GM19463 (cell line): ENCODE data around the gene PDIA5.

Source experiments
- ATAC-seq: cut with Tn5 transposase; IDR thresholded peaks from one replicate; pipeline ENCODE4 v1.9.1; 2021; ENCODE audit warnings: mild to moderate bottlenecking, moderate library complexity; ENCODE audit not compliant: unreplicated experiment

PDIA5 gene

DNA sequence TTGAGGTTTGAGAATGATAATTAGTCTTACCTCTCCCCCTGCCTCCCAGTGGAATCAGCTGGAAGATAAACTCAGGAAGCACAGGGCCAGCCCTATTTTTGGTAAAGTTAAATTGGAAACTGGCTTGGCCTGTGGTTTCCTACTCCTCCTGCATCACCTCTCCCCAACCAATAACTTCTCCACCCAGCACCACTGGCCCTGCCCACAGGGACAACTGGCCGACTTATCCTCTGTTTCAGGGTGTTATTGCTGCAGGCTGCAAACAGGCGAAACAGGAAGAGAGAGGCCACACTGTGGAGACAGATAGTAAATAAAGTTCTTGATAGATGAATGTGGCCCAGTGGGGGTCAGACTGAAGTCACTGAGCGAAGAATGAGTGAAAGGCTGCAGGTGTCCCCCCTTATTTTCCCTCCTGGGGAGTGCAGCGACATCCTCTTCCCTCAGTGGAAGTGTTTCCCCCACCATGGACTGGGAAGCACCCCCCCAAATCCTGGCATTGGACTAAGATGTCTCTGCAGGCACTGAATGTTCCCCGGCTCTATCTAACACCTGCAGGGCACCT lies 47.1 kb downstream of the PDIA5 start:
- ATAC-seq = no peak

GRCh38 chr3:123116116-123116515 lies 49.3 kb downstream of the PDIA5 start:
- no peak for ATAC-seq

- ATAC-seq = no peak
These were observed 52.6 kb downstream of the PDIA5 start for GRCh38 chr3:123119388-123119787.

- no peak for ATAC-seq
These were observed 53.0 kb downstream of the PDIA5 start for GRCh38 chr3:123119802-123120201.

DNA sequence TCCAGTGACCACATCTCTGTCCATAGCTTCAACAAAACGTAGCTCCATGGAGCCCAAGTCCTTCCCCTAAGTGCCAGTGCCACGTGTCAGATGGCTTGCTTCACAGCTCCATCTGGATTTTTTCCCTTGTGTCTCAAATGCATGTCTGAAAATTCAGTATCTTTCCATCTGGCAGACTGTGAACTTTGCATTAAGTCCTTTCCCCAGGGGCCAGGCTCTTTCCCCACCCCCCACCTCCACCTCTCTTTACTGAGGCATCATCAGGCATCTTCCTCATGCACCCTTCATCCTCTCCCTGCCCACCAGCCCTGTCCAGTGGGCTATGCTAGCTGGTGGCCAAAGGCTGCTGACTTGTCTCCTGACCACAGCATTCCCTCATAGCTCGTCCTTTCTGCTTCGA lies 53.7 kb downstream of the PDIA5 start:
- no peak for ATAC-seq

- ATAC-seq = no peak
These were observed 55.2 kb downstream of the PDIA5 start for GRCh38 chr3:123122057-123122456.

DNA sequence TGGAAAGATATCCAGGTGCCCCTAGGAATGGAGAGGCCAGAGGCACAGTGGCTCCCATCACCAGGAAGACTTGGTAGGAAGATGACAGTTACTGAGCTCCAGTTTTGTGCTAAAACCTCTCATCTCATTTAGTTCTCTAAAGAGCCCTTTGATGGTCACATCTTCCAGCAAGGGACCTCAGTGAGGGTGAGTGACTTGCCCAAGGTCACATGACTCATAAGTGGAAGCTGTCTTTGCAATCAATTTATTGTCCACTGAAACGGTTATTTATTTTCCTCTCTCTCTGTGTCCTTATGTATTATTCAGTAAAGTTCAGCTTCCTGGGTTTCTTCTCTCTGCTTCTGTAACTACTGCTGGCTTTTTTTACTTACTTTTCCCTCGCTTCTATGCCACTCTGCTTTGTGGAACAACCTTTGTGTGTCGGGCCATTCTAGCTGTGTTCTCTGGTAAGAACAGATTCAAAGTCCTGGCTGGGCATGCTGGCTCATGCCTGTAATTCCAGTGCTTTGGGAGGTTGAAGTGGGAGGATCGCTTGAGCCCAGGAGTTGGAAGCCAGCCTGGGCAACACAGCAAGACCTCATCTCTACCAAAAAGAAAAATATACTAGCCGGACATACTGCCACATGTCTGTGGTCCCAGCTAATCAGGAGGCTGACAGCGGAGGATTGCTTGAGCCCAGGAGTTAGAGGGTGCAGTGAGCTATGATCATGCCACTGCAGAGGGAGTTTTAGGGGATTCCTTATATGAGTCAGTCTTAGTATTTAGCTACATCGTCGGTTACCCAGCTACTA lies 55.9 kb downstream of the PDIA5 start:
- no peak for ATAC-seq

DNA sequence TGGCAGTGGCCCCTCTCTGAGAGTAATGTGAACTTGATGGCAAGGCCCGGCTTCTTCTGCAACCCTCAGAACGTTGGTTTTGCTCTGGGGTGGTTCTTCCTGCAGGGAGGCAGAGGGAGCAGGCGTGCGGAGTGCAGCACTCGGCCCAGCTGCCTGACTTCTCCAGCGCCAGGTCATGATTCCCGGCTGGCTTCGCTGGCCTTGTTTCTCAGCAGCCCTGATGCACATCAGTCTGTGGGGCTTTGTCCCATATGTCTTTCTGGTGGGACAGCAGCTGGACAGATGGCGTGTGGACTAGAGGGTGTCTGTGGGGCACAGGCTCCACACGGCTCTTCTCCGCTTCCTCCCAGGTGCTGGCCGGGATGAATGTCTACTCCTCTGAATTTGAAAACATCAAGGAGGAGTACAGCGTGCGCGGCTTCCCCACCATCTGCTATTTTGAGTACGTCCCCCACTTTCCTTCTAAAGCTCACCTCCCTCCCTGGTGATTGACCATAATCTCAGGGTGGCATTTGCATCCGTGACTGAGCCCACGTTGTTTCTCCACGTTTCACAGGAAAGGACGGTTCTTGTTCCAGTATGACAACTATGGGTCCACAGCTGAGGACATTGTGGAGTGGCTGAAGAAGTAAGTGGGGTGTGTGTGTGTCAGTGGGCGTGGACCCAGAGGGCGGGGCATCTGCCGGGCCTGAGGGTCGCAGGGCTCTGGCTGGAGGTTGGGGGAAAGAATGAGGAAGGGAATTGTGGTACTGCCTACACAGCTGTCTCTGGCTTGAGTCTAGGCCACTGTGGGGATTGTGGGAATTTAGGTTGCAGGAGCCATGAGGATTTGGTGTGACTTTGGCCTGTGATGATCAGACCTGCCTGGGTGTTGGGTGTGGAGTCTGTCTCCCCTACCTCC lies 57.1 kb downstream of the PDIA5 start:
- ATAC-seq = no peak

- ATAC-seq = no peak
These were observed 58.1 kb downstream of the PDIA5 start for GRCh38 chr3:123124971-123125370.

- no peak for ATAC-seq
These were observed 59.2 kb downstream of the PDIA5 start for GRCh38 chr3:123126031-123126430.

- no peak for ATAC-seq
These were observed 59.8 kb downstream of the PDIA5 start for GRCh38 chr3:123126653-123127052.

GRCh38 chr3:123129092-123129491 lies 62.3 kb downstream of the PDIA5 start:
- ATAC-seq = no peak

DNA sequence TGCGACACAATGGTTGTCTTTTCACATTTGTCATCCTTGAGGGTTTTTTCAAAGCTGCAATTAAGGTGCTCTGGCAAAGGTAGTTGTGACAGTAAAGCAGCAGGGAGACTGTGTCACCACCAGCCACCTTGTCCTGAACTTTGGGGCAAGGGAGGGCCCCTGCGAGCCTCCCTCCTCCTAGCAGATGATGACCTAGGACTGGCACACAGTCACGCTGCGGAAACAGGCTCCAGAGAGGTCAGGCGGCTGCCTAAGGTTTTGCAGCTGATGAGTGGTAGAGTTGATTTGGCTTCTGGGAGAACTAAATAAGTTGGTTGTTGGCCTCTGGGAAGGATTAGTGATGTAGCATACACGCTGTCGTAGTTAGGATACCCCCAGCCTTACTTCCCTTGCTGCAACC lies 62.7 kb downstream of the PDIA5 start:
- no peak for ATAC-seq

- no peak for ATAC-seq
These were observed 63.4 kb downstream of the PDIA5 start for GRCh38 chr3:123130079-123130750.

- no peak for ATAC-seq
These were observed 67.8 kb downstream of the PDIA5 start for GRCh38 chr3:123134671-123135070.

- no peak for ATAC-seq
These were observed 70.2 kb downstream of the PDIA5 start for GRCh38 chr3:123137001-123137400.

DNA sequence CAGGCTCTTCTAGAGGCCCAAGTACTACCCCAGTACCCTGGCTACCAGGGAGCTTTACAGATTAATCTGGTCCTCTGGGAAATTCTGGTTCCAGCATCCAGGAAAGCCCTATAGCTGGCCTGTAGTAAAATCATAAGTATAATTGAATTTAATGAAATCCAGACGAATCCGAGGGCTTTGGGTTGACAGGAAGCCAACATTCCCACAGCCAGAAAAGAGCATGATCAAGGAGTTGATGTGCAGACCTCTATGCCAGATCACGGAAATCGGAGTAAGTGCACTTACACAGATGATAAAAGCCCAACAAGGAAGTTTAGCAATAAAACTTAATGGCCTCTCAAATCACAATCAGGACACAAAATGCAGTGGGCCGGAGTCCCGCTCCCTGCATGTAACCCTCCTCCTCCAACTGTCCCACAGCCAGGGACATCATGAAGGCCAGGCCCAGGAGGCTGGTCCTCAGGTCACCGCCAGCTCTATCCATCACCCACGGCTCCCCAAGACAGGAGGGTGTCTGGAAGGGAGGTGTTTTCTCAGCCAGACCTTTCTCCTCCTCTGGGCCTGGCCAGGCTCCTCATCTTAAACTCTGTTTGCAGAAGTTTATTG lies 72.1 kb downstream of the PDIA5 start:
- ATAC-seq = no peak

- no peak for ATAC-seq
These were observed 72.7 kb downstream of the PDIA5 start for GRCh38 chr3:123139522-123139921.

DNA sequence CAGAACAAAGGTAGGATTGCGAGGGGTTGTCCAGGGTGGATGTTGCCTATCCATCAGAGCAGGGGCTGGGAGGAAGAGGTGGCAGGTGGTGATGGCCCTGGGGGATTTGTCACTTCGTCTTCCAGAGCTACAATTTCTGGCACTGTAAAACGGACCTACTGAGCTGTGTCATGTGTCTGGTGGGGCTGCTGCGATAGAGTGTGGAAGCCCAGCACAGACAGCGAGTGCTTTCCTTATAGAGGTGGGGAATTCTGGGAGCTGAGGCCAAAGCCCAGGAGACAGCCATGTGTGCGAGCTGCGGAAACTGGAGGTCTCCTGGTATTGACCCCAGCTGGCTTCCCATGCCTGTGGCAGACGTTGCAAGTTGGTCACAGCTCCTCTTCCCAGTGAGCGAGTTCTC lies 73.7 kb downstream of the PDIA5 start:
- ATAC-seq = no peak

DNA sequence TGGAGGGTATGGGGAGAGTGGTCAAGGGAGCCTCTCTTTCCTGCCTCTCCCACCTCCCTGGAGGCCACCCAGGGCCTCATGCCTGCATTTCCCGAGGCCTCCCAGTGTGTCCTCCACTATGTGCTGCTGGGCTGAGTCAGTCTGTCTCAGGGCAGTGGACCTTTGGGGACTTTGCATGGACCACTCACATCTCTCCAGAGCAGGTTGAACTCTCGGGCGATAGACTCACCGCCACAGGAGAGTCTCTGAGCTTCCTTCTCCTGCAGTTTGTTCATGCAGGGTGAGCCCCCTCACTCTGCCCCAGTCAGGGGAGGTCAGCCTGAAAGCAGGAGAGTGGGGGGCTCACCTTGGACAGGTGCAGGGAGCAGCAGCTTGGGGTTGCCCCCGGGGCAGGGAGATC lies 74.5 kb downstream of the PDIA5 start:
- ATAC-seq = no peak
